K562 (cell line): ENCODE data around the gene NOA1. TPM values are rescaled to one million over a fixed set of nuclear protein-coding genes. Genes with fewer than 3 reads are reported as not detected.

ENCODE experiments used
- ATAC-seq: fragments of 200-7000 bp; cut with Tn5 transposase; 3 replicates; pipeline ENCODE4 v1.9.1; 2020; ENCODE audit warnings: moderate library complexity
- BruUV-seq: library from RNA; stranded (reverse); fragments of 400-500 nt; replicated peaks from 2 replicates; lab custom pipeline; 2021; lab: Mats Ljungman, UMichigan
- CTCF ChIA-PET: fragments of 300-600 bp; formaldehyde crosslinking; extraction: SDS; loops from one replicate; lab custom pipeline; 2021; ENCODE audit warnings: low intra/inter-chr PET ratio; lab: Yijun Ruan, JAX
- POLR2A ChIA-PET: fragments of 300-600, 350-650 bp; sonication (Branson Sonifier 250); formaldehyde crosslinking; extraction: SDS; loops from one replicate; lab custom pipeline; 2021; ENCODE audit warnings: antibody characterized with exemption, inconsistent platforms; lab: Yijun Ruan, JAX
- DNase-seq, 4 experiments: peaks; one replicate each; pipeline versions ENCODE4 v3.0.0 to v3.0.0-alpha.2; 2011 to 2018; ENCODE audit warnings: low spot score in 3 of 4, mixed read lengths in 3 of 4; ENCODE audit errors: extremely low read depth in 1 of 4
- FAIRE-seq: peaks from 2 replicates; lab custom pipeline; 2011; peaks lifted over from hg19 to GRCh38; lab: Jason Lieb, UNC
- H2AFZ ChIP-seq: 2 replicates; pipeline ENCODE4 v1.6.0; 2011; ENCODE audit warnings: low read depth, low read length, control low read depth, inconsistent platforms
- H3K27ac ChIP-seq: fragments of 200-600 bp; 3 replicates; pipeline ENCODE4 v1.8.0; 2011; ENCODE audit warnings: low read depth, mild to moderate bottlenecking, control low read depth, inconsistent platforms, low read length, moderate library complexity, mixed read lengths; ENCODE audit errors: extremely low read depth
- H3K27me3 ChIP-seq, 2 experiments: fragments of 300-600 bp in 1 of 2; 2 replicates in 1 of 2; 3 replicates in 1 of 2; pipeline versions ENCODE4 v1.6.0 to v1.8.0; 2011; ENCODE audit warnings: inconsistent platforms in 2 of 2, low read length in 2 of 2, mild to moderate bottlenecking in 1 of 2, mixed read lengths in 1 of 2, moderate library complexity in 1 of 2; ENCODE audit not compliant: control insufficient read depth in 2 of 2, insufficient read depth in 2 of 2
- H3K36me3 ChIP-seq: fragments of 300-600 bp; 3 replicates; pipeline ENCODE4 v1.8.0; 2011; ENCODE audit warnings: mild to moderate bottlenecking, low read length, inconsistent platforms; ENCODE audit not compliant: control insufficient read depth, insufficient read depth
- H3K4me1 ChIP-seq, 2 experiments: fragments of 200-600 bp in 1 of 2; replicated peaks in 1 of 2; 2 replicates in 1 of 2; 3 replicates in 1 of 2; pipeline versions ENCODE4 v1.5.1 to v1.8.0; 2011; ENCODE audit warnings: inconsistent platforms in 2 of 2, low read length in 2 of 2, mild to moderate bottlenecking in 1 of 2, mixed read lengths in 1 of 2, moderate library complexity in 1 of 2; ENCODE audit not compliant: control insufficient read depth in 2 of 2, insufficient read depth in 2 of 2
- H3K4me2 ChIP-seq: 2 replicates; pipeline ENCODE4 v1.6.1; 2011; ENCODE audit warnings: low read length, control low read depth, inconsistent platforms, mixed read lengths; ENCODE audit not compliant: insufficient read depth
- H3K4me3 ChIP-seq: fragments of 200-600 bp; sonication (generic), shearing (Covaris generic); 2 replicates; pipeline ENCODE4 v1.5.1; 2016; ENCODE audit warnings: control low read depth, inconsistent platforms
- H3K79me2 ChIP-seq: fragments of 200-600 bp; 3 replicates; pipeline ENCODE4 v1.8.0; 2011; ENCODE audit warnings: low read length, inconsistent platforms; ENCODE audit not compliant: control insufficient read depth, insufficient read depth
- H3K9ac ChIP-seq, 2 experiments: 2 replicates each; pipeline versions ENCODE4 v1.6.0 to v1.6.1; 2011; ENCODE audit warnings: low read depth in 2 of 2, low read length in 2 of 2, control low read depth in 1 of 2, inconsistent platforms in 1 of 2, mild to moderate bottlenecking in 1 of 2, mixed read lengths in 1 of 2; ENCODE audit not compliant: insufficient read depth in 1 of 2
- H3K9me1 ChIP-seq: one replicate; pipeline ENCODE4 v1.6.0; 2011; ENCODE audit warnings: inconsistent platforms, mild to moderate bottlenecking, low read length, moderate library complexity; ENCODE audit not compliant: control insufficient read depth, insufficient read depth
- H3K9me3 ChIP-seq: replicated peaks from 2 replicates; pipeline ENCODE4 v1.5.1; 2011; ENCODE audit warnings: low read depth, low read length, inconsistent platforms; ENCODE audit not compliant: control insufficient read depth, insufficient read depth
- H4K20me1 ChIP-seq: replicated peaks from 2 replicates; pipeline ENCODE4 v1.6.1; 2011; ENCODE audit warnings: low read length, inconsistent platforms, mixed read lengths; ENCODE audit not compliant: control insufficient read depth, insufficient read depth
- HNRNPLL ChIP-seq: fragments of 200-400 bp; formaldehyde crosslinking; IDR thresholded peaks from 2 replicates; pipeline ENCODE4 v1.6.1; 2017; ENCODE audit warnings: low read length, low read depth, mild to moderate bottlenecking; ENCODE audit not compliant: poor library complexity, severe bottlenecking
- IRF1 ChIP-seq: sonication (generic); formaldehyde crosslinking; IDR thresholded peaks from 2 replicates; pipeline ENCODE4 v1.8.0; 2022; ENCODE audit warnings: missing genetic modification reagents, mild to moderate bottlenecking, borderline replicate concordance
- NR3C1 ChIP-seq: sonication (generic); formaldehyde crosslinking; IDR thresholded peaks from 2 replicates; pipeline ENCODE4 v1.8.1; 2022; ENCODE audit warnings: missing genetic modification reagents
- SIN3A ChIP-seq, 2 experiments: fragments of 150-350 bp in 1 of 2; IDR thresholded peaks; 2 replicates each; pipeline ENCODE4 v1.6.1; 2011 to 2016; ENCODE audit warnings: borderline replicate concordance in 2 of 2, low read depth in 2 of 2, low read length in 2 of 2, mild to moderate bottlenecking in 2 of 2, moderate library complexity in 2 of 2; ENCODE audit not compliant: control insufficient read depth in 1 of 2
- ZFX ChIP-seq: sonication (generic); formaldehyde crosslinking; IDR thresholded peaks from 2 replicates; pipeline ENCODE4 v1.8.0; 2022; ENCODE audit warnings: mild to moderate bottlenecking, missing genetic modification reagents, moderate library complexity
- ZKSCAN8 ChIP-seq: fragments of 200-800 bp; sonication (Bioruptor generic); IDR thresholded peaks from 2 replicates; pipeline ENCODE4 v1.6.1; 2016; ENCODE audit warnings: missing genetic modification characterization, missing compliant biosample characterization
- ZNF232 ChIP-seq: sonication (generic); formaldehyde crosslinking; IDR thresholded peaks from 2 replicates; pipeline ENCODE4 v1.8.0; 2022; ENCODE audit warnings: mild to moderate bottlenecking, missing genetic modification reagents
- ZNF551 ChIP-seq: fragments of 250-450 bp; sonication (Bioruptor Pico); IDR thresholded peaks from 2 replicates; pipeline ENCODE4 v1.5.0; 2021; ENCODE audit warnings: mild to moderate bottlenecking, moderate library complexity
- WGBS: fragments of 100-300 bp; shearing (Covaris generic); methylation state at CpG from one replicate; pipeline ENCODE4 v1.1.6; 2016; ENCODE audit warnings: low coverage, mixed read lengths; ENCODE audit not compliant: insufficient coverage; ENCODE audit errors: missing lambda C conversion rate; 5-methylcytosine and 5-hydroxymethylcytosine counted together
- in situ Hi-C: fragments of 300-500 bp; cut with MboI; formaldehyde crosslinking; loops from 4 replicates; pipeline ENCODE4 v1.15.0; 2018; ENCODE audit warnings: inconsistent platforms, mixed read lengths
- intact Hi-C: fragments of 100-400 bp; cut with micrococcal nuclease; formaldehyde crosslinking; loops from 2 replicates; pipeline ENCODE4 v1.14.2; 2022
- polyA plus RNA-seq, 8 experiments: library from polyadenylated mRNA; depleted of rRNA in 4 of 8; stranded (reverse) in 5 of 8; unstranded in 3 of 8; fragments of >200 nt; fragmentation: Nextera tagmentation in 2 of 8; fragmentation: Illumina TruSeq in 1 of 8; extraction: Ambion mirVana in 2 of 8; extraction: Trizol in 1 of 8; gene quantifications; 2 replicates each; pipeline versions ENCODE4 v1.2.1 to v1.2.3, GENCODE V29; 2011 to 2014; ENCODE audit warnings: inconsistent platforms in 1 of 8, missing spikeins in 1 of 8
- total RNA-seq, 7 experiments: library from RNA; depleted of rRNA in 6 of 7; stranded (reverse); fragments of >200 nt in 6 of 7; fragmentation: Illumina TruSeq in 2 of 7; extraction: Trizol in 2 of 7; gene quantifications; 2 replicates each; pipeline versions ENCODE4 v1.2.1 to v1.2.3, GENCODE V29; 2011 to 2021; ENCODE audit warnings: low replicate concordance in 1 of 7
- TF ChIP-seq, protein P1 (sequence below): sonication (generic); formaldehyde crosslinking; IDR thresholded peaks from 2 replicates; pipeline ENCODE4 v1.8.1; 2023; ENCODE audit warnings: mild to moderate bottlenecking, missing genetic modification reagents
- TF ChIP-seq, protein P2 (sequence below): sonication (generic); formaldehyde crosslinking; IDR thresholded peaks from 2 replicates; pipeline ENCODE4 v1.8.0; 2023; ENCODE audit warnings: missing genetic modification reagents, mild to moderate bottlenecking, borderline replicate concordance

Gene NOA1
- total and polyA plus RNA-seq, 9 of the 15 experiments (the other 6 are each of a cell fraction or from before 2014, with no cell fraction given), result 2.6 to 26.6 (median 16.7) TPM

- FAIRE-seq, result no peak
- Histone ChIP-seq H3K36me3 (peaks cover 47% of the 10 kb centered on the region), H3K9me1 (no peaks in the 10 kb centered on the region), H4K20me1 (peaks cover 20% of the 10 kb centered on the region), H3K9me3 (no peaks in the 10 kb centered on the region; the same call in 1 of the 2 replicates), H3K9ac (peak overlapping the region; percentile 96 to 99), H3K4me1 (peaks cover 16 to 28% of the 10 kb centered on the region in 2 experiments; a peak in 4 of 5 replicates), H2AFZ (no peak overlapping the region), H3K27ac (peak overlapping the region; percentile 94; the same call in 2 of the 3 replicates), H3K79me2 (peaks cover 71% of the 10 kb centered on the region), H3K27me3 (no peaks in the 10 kb centered on the region), H3K4me3 (peak overlapping the region; percentile 98), H3K4me2 (peak overlapping the region; percentile 100)
- in situ Hi-C loops, result no loop called here
- ATAC-seq, result peak; percentile 17
- intact Hi-C loops, result loop anchor here (5.0 kb wide), 1 partner anchor 69 kb away; the partner anchor contains the start of gene REST
- WGBS, result 1% methylated on average over 32 of the region's 35 CpGs
- POLR2A ChIA-PET, result interaction anchor here (0.6 to 6.3 kb wide), 4 partner anchors 11 to 69 kb away, joined by 3 to 61 read pairs (median 11); partner anchors contain the start of gene REST
- CTCF ChIA-PET, result no interaction called here
- no TSS peak for BruUV-seq
- peak; percentile 14 to 38 (median 17) for DNase-seq
- no peak for TF ChIP-seq ZFX (CRISPR knock-in tag)
- TF ChIP-seq, protein P1, sequence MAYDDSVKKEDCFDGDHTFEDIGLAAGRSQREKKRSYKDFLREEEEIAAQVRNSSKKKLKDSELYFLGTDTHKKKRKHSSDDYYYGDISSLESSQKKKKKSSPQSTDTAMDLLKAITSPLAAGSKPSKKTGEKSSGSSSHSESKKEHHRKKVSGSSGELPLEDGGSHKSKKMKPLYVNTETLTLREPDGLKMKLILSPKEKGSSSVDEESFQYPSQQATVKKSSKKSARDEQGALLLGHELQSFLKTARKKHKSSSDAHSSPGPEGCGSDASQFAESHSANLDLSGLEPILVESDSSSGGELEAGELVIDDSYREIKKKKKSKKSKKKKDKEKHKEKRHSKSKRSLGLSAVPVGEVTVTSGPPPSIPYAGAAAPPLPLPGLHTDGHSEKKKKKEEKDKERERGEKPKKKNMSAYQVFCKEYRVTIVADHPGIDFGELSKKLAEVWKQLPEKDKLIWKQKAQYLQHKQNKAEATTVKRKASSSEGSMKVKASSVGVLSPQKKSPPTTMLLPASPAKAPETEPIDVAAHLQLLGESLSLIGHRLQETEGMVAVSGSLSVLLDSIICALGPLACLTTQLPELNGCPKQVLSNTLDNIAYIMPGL (CRISPR knock-in tag), result 0 out of 2 replicates have a peak, but pooled peaks have one; percentile 38
- TF ChIP-seq ZNF232 (CRISPR knock-in tag), result 0 out of 2 replicates have a peak, but pooled peaks have one; percentile 52
- TF ChIP-seq ZNF551 (CRISPR knock-in tag), result no peak
- peak; percentile 93 for TF ChIP-seq HNRNPLL
- TF ChIP-seq, protein P2, sequence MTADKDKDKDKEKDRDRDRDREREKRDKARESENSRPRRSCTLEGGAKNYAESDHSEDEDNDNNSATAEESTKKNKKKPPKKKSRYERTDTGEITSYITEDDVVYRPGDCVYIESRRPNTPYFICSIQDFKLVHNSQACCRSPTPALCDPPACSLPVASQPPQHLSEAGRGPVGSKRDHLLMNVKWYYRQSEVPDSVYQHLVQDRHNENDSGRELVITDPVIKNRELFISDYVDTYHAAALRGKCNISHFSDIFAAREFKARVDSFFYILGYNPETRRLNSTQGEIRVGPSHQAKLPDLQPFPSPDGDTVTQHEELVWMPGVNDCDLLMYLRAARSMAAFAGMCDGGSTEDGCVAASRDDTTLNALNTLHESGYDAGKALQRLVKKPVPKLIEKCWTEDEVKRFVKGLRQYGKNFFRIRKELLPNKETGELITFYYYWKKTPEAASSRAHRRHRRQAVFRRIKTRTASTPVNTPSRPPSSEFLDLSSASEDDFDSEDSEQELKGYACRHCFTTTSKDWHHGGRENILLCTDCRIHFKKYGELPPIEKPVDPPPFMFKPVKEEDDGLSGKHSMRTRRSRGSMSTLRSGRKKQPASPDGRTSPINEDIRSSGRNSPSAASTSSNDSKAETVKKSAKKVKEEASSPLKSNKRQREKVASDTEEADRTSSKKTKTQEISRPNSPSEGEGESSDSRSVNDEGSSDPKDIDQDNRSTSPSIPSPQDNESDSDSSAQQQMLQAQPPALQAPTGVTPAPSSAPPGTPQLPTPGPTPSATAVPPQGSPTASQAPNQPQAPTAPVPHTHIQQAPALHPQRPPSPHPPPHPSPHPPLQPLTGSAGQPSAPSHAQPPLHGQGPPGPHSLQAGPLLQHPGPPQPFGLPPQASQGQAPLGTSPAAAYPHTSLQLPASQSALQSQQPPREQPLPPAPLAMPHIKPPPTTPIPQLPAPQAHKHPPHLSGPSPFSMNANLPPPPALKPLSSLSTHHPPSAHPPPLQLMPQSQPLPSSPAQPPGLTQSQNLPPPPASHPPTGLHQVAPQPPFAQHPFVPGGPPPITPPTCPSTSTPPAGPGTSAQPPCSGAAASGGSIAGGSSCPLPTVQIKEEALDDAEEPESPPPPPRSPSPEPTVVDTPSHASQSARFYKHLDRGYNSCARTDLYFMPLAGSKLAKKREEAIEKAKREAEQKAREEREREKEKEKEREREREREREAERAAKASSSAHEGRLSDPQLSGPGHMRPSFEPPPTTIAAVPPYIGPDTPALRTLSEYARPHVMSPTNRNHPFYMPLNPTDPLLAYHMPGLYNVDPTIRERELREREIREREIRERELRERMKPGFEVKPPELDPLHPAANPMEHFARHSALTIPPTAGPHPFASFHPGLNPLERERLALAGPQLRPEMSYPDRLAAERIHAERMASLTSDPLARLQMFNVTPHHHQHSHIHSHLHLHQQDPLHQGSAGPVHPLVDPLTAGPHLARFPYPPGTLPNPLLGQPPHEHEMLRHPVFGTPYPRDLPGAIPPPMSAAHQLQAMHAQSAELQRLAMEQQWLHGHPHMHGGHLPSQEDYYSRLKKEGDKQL (CRISPR knock-in tag), result no peak
- 0 out of 2 replicates have a peak, but pooled peaks have one; percentile 20 for TF ChIP-seq NR3C1 (CRISPR knock-in tag)
- TF ChIP-seq SIN3A (IDR thresholded peaks at IDR 0.05; ENCODE audit: borderline replicate concordance in 2 of 2, control insufficient read depth in 1 of 2, low read depth in 2 of 2, low read length in 2 of 2), result peak in 1 of 2 experiments; percentile 13; a peak in 1 of 4 replicates
- TF ChIP-seq ZKSCAN8 (CRISPR knock-in tag), result no peak
- 0 out of 2 replicates have a peak, but pooled peaks have one; percentile 36 for TF ChIP-seq IRF1
These were observed 1.0 kb downstream of the NOA1 start for GRCh38 chr4:56976283-56976836.
